Lung (tissue), 12 donors: ENCODE data around the gene CAMK4. TPM values are rescaled to one million over a fixed set of nuclear protein-coding genes. Genes with fewer than 3 reads are reported as not detected.

Experiments used
- ATAC-seq: fragments of 200-7000 bp; cut with Tn5 transposase; one replicate; pipeline ENCODE4 v1.9.1; 2020; ENCODE audit warnings: moderate number of reproducible peaks; ENCODE audit not compliant: insufficient read depth, low FRiP score
- DNase-seq, 3 donors: peaks; one replicate each; pipeline ENCODE4 v3.0.0-alpha.2; 2013 to 2017
- H3K27ac ChIP-seq, 2 donors: one replicate each; pipeline ENCODE4 v1.5.1; 2013; ENCODE audit warnings: mild to moderate bottlenecking in 2 of 2, moderate library complexity in 2 of 2, control low read depth in 1 of 2, inconsistent platforms in 1 of 2, low read depth in 1 of 2, low read length in 1 of 2
- H3K27me3 ChIP-seq, 3 donors: one replicate each; pipeline ENCODE4 v1.5.1; 2013; ENCODE audit warnings: low read length in 2 of 3; ENCODE audit not compliant: control insufficient read depth in 3 of 3, insufficient read depth in 3 of 3
- H3K36me3 ChIP-seq, 4 donors: one replicate each; pipeline ENCODE4 v1.5.1; 2013; ENCODE audit warnings: low read length in 4 of 4, mild to moderate bottlenecking in 1 of 4, moderate library complexity in 1 of 4; ENCODE audit not compliant: control insufficient read depth in 4 of 4, insufficient read depth in 4 of 4
- H3K4me1 ChIP-seq, 5 donors: one replicate each; pipeline ENCODE4 v1.5.1; 2013; ENCODE audit warnings: low read length in 5 of 5, mild to moderate bottlenecking in 2 of 5, moderate library complexity in 1 of 5; ENCODE audit not compliant: control insufficient read depth in 5 of 5, insufficient read depth in 5 of 5
- H3K4me3 ChIP-seq: one replicate; pipeline ENCODE4 v1.5.1; 2013; ENCODE audit warnings: mild to moderate bottlenecking, control low read depth, moderate library complexity
- H3K9ac ChIP-seq, 2 donors: one replicate each; pipeline ENCODE4 v1.5.1; 2013; ENCODE audit warnings: low read length in 2 of 2, control low read depth in 1 of 2; ENCODE audit not compliant: insufficient read depth in 1 of 2
- H3K9me3 ChIP-seq, 4 donors: one replicate each; pipeline ENCODE4 v1.5.1; 2013; ENCODE audit warnings: low read length in 3 of 4, mild to moderate bottlenecking in 1 of 4, moderate library complexity in 1 of 4; ENCODE audit not compliant: control insufficient read depth in 4 of 4, insufficient read depth in 3 of 4
- WGBS, 2 donors: extraction: QIAGEN DNeasy Blood & Tissue Kit; methylation state at CpG; one replicate each; pipeline ENCODE4 v1.1.7; 2013; 5-methylcytosine and 5-hydroxymethylcytosine counted together
- polyA plus RNA-seq, 2 donors: library from polyadenylated mRNA; stranded (reverse); fragments of 200-250 nt; gene quantifications; one replicate each; pipeline ENCODE4 v1.2.1, GENCODE V29; 2013
- total RNA-seq, 2 donors: library from RNA; depleted of rRNA in 1 of 2; stranded (reverse); fragments of >200 nt in 1 of 2; gene quantifications; one replicate each; pipeline ENCODE4 v1.2.1, GENCODE V29; 2014 to 2021
- TF ChIP-seq, protein P1 (sequence below): IDR thresholded peaks from 2 replicates; pipeline ENCODE4 v1.5.1; 2012; ENCODE audit warnings: mild to moderate bottlenecking; ENCODE audit errors: control extremely low read depth, extremely low read depth
- donor health status: control.
- donor health status: control.
- donor health status: Bipolar disorder and iron deficiency.
- donor health status: healthy.
- donor health status: DM: yes; HTN: yes; CAD: no.

The CAMK4 gene
- total and polyA plus RNA-seq, 4 donors = 0.18 to 27.7 (median 0.73) TPM

DNA sequence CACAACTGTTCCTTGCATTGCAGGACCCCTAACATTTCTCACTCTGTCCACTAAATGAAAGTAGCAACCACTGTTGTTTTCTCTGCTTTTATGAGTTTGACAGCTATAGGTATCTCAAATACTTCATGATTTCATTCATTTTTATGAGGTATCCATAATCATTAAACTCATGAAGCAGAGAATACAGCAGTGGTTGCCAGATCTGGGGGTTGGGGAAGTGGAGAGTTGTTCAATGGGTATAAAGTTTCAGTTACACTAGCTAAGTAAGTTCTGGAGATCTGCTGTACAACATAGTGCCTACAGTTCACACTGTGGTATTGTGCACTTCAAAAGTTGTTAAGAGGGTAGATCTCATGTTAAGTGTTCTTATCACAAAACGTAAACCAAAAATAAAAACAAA, 23.4 kb upstream of the CAMK4 start:
- DNase-seq = no peak
- no peaks in the 10 kb centered on the region for H3K27me3 ChIP-seq
- no peak for ATAC-seq
- H3K27ac ChIP-seq = no peak overlapping the region
- 72 to 80% methylated on average over 1 of the region's 1 CpG for WGBS, 2 donors
- no peaks in the 10 kb centered on the region for H3K4me1 ChIP-seq
- H3K9ac ChIP-seq = no peak overlapping the region
- TF ChIP-seq, protein P1, sequence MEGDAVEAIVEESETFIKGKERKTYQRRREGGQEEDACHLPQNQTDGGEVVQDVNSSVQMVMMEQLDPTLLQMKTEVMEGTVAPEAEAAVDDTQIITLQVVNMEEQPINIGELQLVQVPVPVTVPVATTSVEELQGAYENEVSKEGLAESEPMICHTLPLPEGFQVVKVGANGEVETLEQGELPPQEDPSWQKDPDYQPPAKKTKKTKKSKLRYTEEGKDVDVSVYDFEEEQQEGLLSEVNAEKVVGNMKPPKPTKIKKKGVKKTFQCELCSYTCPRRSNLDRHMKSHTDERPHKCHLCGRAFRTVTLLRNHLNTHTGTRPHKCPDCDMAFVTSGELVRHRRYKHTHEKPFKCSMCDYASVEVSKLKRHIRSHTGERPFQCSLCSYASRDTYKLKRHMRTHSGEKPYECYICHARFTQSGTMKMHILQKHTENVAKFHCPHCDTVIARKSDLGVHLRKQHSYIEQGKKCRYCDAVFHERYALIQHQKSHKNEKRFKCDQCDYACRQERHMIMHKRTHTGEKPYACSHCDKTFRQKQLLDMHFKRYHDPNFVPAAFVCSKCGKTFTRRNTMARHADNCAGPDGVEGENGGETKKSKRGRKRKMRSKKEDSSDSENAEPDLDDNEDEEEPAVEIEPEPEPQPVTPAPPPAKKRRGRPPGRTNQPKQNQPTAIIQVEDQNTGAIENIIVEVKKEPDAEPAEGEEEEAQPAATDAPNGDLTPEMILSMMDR = no peak
- no peaks in the 10 kb centered on the region for H3K36me3 ChIP-seq
- no peak overlapping the region for H3K4me3 ChIP-seq
- no peaks in the 10 kb centered on the region for H3K9me3 ChIP-seq

DNA sequence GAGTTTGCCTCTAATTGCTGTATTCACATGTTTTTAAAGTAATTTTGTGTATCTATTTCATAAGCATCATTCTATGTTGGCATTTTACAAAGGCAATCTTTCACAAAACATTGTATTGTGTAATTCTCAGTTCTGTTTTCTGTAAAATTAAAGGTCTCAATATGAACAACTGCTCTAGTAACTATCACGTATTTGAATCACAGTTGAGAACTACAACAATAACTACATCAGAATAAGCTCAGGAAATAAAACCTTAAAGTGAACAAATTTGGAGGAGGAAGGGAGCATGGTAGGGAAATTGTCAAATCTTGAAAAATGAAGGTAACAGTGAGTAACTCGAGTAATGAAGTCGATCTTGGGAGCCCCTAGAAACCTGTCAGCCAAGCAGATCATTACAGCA, 22.5 kb upstream of the CAMK4 start:
- H3K4me3 ChIP-seq = no peak overlapping the region
- DNase-seq (no peak), ATAC-seq (no peak)
- H3K27ac ChIP-seq = no peak overlapping the region
- H3K36me3 ChIP-seq = no peaks in the 10 kb centered on the region
- no peak overlapping the region for H3K9ac ChIP-seq
- no peaks in the 10 kb centered on the region for H3K27me3 ChIP-seq
- no peaks in the 10 kb centered on the region for H3K4me1 ChIP-seq
- WGBS, 2 donors = 74 to 83% methylated on average over 3 of the region's 3 CpGs
- no peaks in the 10 kb centered on the region for H3K9me3 ChIP-seq
- TF ChIP-seq, protein P1 = no peak

DNA sequence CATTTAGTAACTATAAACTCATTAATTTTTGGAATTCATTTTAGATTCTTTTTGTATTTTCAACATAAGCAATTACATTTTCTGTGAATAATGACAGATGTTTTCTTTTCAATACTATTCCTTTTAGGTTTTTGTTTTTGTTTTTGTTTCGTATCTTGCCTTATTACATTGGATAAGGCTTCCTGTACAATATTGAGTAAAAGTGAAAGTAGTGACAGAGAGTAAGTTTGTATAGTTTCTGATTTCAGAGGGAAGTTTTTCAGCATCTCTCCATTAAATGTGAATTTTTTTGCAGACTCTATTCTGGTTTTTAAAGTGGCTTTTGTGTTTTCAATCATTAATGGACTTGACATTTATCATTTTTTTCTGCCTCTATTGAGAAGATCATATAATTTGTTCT, 12.8 kb upstream of the CAMK4 start:
- no peaks in the 10 kb centered on the region for H3K27me3 ChIP-seq
- DNase-seq (no peak), ATAC-seq (no peak)
- TF ChIP-seq, protein P1 = no peak
- no peaks in the 10 kb centered on the region for H3K4me1 ChIP-seq
- no peaks in the 10 kb centered on the region for H3K9me3 ChIP-seq
- H3K27ac ChIP-seq = no peak overlapping the region
- no peak overlapping the region for H3K9ac ChIP-seq
- no peaks in the 10 kb centered on the region for H3K36me3 ChIP-seq
- 38 to 40% methylated on average over 1 of the region's 1 CpG for WGBS, 2 donors
- H3K4me3 ChIP-seq = no peak overlapping the region

DNA sequence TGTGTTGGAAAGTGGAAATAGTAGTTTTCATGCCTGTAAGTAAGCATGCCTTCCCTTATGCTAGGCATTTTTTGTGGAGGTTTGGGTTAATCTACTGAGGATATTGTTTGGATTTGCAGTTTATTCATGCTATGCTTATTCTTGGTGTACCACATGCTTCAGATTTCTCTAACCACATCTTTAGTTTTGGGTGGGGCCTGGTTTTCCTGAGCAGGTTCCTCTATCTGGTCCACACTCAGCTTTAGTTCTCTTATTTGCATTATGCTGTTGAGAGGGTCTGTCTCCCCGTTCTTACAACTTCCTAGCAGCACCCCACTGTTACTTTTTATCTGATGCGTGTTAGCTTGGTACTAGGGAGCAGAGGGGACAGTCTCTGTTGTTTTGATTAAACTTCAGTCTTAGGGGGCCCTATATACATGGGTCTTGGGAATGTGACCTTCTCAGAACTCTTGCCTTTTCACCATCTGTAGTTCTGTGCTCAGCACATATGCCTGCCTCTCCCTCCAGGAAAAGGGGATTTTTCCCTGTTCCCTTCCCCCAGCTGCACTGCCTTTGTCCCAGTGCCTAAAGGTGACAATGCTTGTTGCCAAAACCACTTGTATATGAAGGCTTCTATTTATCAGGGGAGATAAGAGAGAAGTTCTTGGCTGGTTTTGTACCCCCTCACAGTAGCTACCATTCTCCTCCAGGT, 10.0 kb upstream of the CAMK4 start:
- H3K9me3 ChIP-seq = no peaks in the 10 kb centered on the region
- 55 to 71% methylated on average over 2 of the region's 2 CpGs for WGBS, 2 donors
- no peak overlapping the region for H3K9ac ChIP-seq
- H3K27ac ChIP-seq = no peak overlapping the region
- no peaks in the 10 kb centered on the region for H3K4me1 ChIP-seq
- TF ChIP-seq, protein P1 = no peak
- ATAC-seq (no peak), DNase-seq (no peak)
- H3K27me3 ChIP-seq = no peaks in the 10 kb centered on the region
- no peak overlapping the region for H3K4me3 ChIP-seq
- H3K36me3 ChIP-seq = no peaks in the 10 kb centered on the region
